ENCODE data around the gene EN1. TPM values are rescaled to one million over a fixed set of nuclear protein-coding genes. Genes with fewer than 3 reads are reported as not detected.

Gene EN1
- total RNA-seq, 1 donor from 2014 or later, result not detected

- intact Hi-C loops (cut with micrococcal nuclease), result loop anchor here (1.0 to 5.0 kb wide), 2 partner anchors 12 to 313 kb away; partner anchors contain the start of gene C1QL2
Observed at GRCh38 chr2:118844261-118845004, 3.0 kb downstream of the EN1 start.

GRCh38 chr2:118843483-118844132, 3.8 kb downstream of the EN1 start:
- intact Hi-C loops (cut with micrococcal nuclease), result loop anchor here (5.0 kb wide), 1 partner anchor 314 kb away; the partner anchor contains the start of gene C1QL2

- intact Hi-C loops (cut with micrococcal nuclease), result loop anchor here (5.0 kb wide), 1 partner anchor 314 kb away; the partner anchor contains the start of gene C1QL2
Observed at GRCh38 chr2:118842661-118843482, 4.6 kb downstream of the EN1 start.

- intact Hi-C loops (cut with micrococcal nuclease), result loop anchor here (5.0 kb wide), 1 partner anchor 315 kb away; the partner anchor contains the start of gene C1QL2
Observed at GRCh38 chr2:118841828-118842461, 5.5 kb downstream of the EN1 start.

GRCh38 chr2:118841450-118841827, 6.0 kb downstream of the EN1 start:
- intact Hi-C loops (cut with micrococcal nuclease), result loop anchor here (5.0 kb wide), 1 partner anchor 316 kb away; the partner anchor contains the start of gene C1QL2

GRCh38 chr2:118838741-118839455, 8.6 kb downstream of the EN1 start:
- intact Hi-C loops (cut with micrococcal nuclease), result no loop called here

GRCh38 chr2:118837621-118838020, 9.8 kb downstream of the EN1 start:
- intact Hi-C loops (cut with micrococcal nuclease), result no loop called here

GRCh38 chr2:118837067-118837466, 10.4 kb downstream of the EN1 start:
- intact Hi-C loops (cut with micrococcal nuclease), result no loop called here

GRCh38 chr2:118836411-118836930, 11.0 kb downstream of the EN1 start:
- intact Hi-C loops (cut with micrococcal nuclease), result no loop called here

- intact Hi-C loops (cut with micrococcal nuclease), result loop anchor here (2.0 kb wide), 1 partner anchor 15 kb away; no protein-coding TSS in a partner anchor
Observed at GRCh38 chr2:118835746-118836410, 11.6 kb downstream of the EN1 start.

GRCh38 chr2:118834901-118835745, 12.3 kb downstream of the EN1 start:
- intact Hi-C loops (cut with micrococcal nuclease), result loop anchor here (2.0 kb wide), 1 partner anchor 16 kb away; no protein-coding TSS in a partner anchor

GRCh38 chr2:118834440-118834810, 13.0 kb downstream of the EN1 start:
- intact Hi-C loops (cut with micrococcal nuclease), result loop anchor here (2.0 kb wide), 1 partner anchor 16 kb away; no protein-coding TSS in a partner anchor

GRCh38 chr2:118833716-118834439, 13.6 kb downstream of the EN1 start:
- intact Hi-C loops (cut with micrococcal nuclease), result loop anchor here (2.0 kb wide), 1 partner anchor 17 kb away; no protein-coding TSS in a partner anchor

GRCh38 chr2:118832791-118833715, 14.4 kb downstream of the EN1 start:
- intact Hi-C loops (cut with micrococcal nuclease), result no loop called here

- intact Hi-C loops (cut with micrococcal nuclease), result no loop called here
Observed at GRCh38 chr2:118832071-118832790, 15.2 kb downstream of the EN1 start.

GRCh38 chr2:118830881-118831280, 16.6 kb downstream of the EN1 start:
- intact Hi-C loops (cut with micrococcal nuclease), result no loop called here
